K562 (cell line): ENCODE measurements around the gene ELMOD1. TPM values are rescaled to one million over a fixed set of nuclear protein-coding genes. Genes with fewer than 3 reads are reported as not detected.

Experiments used
- ATAC-seq: fragments of 200-7000 bp; cut with Tn5 transposase; 3 replicates; pipeline ENCODE4 v1.9.1; 2020; ENCODE audit warnings: moderate library complexity
- BruUV-seq: library from RNA; stranded (reverse); fragments of 400-500 nt; replicated peaks from 2 replicates; lab custom pipeline; 2021; lab: Mats Ljungman, UMichigan
- CTCF ChIA-PET: fragments of 300-600 bp; formaldehyde crosslinking; extraction: SDS; loops from one replicate; lab custom pipeline; 2021; ENCODE audit warnings: low intra/inter-chr PET ratio; lab: Yijun Ruan, JAX
- POLR2A ChIA-PET: fragments of 300-600, 350-650 bp; sonication (Branson Sonifier 250); formaldehyde crosslinking; extraction: SDS; loops from one replicate; lab custom pipeline; 2021; ENCODE audit warnings: antibody characterized with exemption, inconsistent platforms; lab: Yijun Ruan, JAX
- DNase-seq, 4 experiments: peaks; one replicate each; pipeline versions ENCODE4 v3.0.0 to v3.0.0-alpha.2; 2011 to 2018; ENCODE audit warnings: low spot score in 3 of 4, mixed read lengths in 3 of 4; ENCODE audit errors: extremely low read depth in 1 of 4
- FAIRE-seq: peaks from 2 replicates; lab custom pipeline; 2011; peaks lifted over from hg19 to GRCh38; lab: Jason Lieb, UNC
- H2AFZ ChIP-seq: 2 replicates; pipeline ENCODE4 v1.6.0; 2011; ENCODE audit warnings: low read depth, low read length, control low read depth, inconsistent platforms
- H3K27ac ChIP-seq: fragments of 200-600 bp; 3 replicates; pipeline ENCODE4 v1.8.0; 2011; ENCODE audit warnings: low read depth, mild to moderate bottlenecking, control low read depth, inconsistent platforms, low read length, moderate library complexity, mixed read lengths; ENCODE audit errors: extremely low read depth
- H3K27me3 ChIP-seq, 2 experiments: fragments of 300-600 bp in 1 of 2; 2 replicates in 1 of 2; 3 replicates in 1 of 2; pipeline versions ENCODE4 v1.6.0 to v1.8.0; 2011; ENCODE audit warnings: inconsistent platforms in 2 of 2, low read length in 2 of 2, mild to moderate bottlenecking in 1 of 2, mixed read lengths in 1 of 2, moderate library complexity in 1 of 2; ENCODE audit not compliant: control insufficient read depth in 2 of 2, insufficient read depth in 2 of 2
- H3K36me3 ChIP-seq: fragments of 300-600 bp; 3 replicates; pipeline ENCODE4 v1.8.0; 2011; ENCODE audit warnings: mild to moderate bottlenecking, low read length, inconsistent platforms; ENCODE audit not compliant: control insufficient read depth, insufficient read depth
- H3K4me1 ChIP-seq, 2 experiments: fragments of 200-600 bp in 1 of 2; replicated peaks in 1 of 2; 2 replicates in 1 of 2; 3 replicates in 1 of 2; pipeline versions ENCODE4 v1.5.1 to v1.8.0; 2011; ENCODE audit warnings: inconsistent platforms in 2 of 2, low read length in 2 of 2, mild to moderate bottlenecking in 1 of 2, mixed read lengths in 1 of 2, moderate library complexity in 1 of 2; ENCODE audit not compliant: control insufficient read depth in 2 of 2, insufficient read depth in 2 of 2
- H3K4me2 ChIP-seq: 2 replicates; pipeline ENCODE4 v1.6.1; 2011; ENCODE audit warnings: low read length, control low read depth, inconsistent platforms, mixed read lengths; ENCODE audit not compliant: insufficient read depth
- H3K4me3 ChIP-seq: fragments of 200-600 bp; sonication (generic), shearing (Covaris generic); 2 replicates; pipeline ENCODE4 v1.5.1; 2016; ENCODE audit warnings: control low read depth, inconsistent platforms
- H3K79me2 ChIP-seq: fragments of 200-600 bp; 3 replicates; pipeline ENCODE4 v1.8.0; 2011; ENCODE audit warnings: low read length, inconsistent platforms; ENCODE audit not compliant: control insufficient read depth, insufficient read depth
- H3K9ac ChIP-seq, 2 experiments: 2 replicates each; pipeline versions ENCODE4 v1.6.0 to v1.6.1; 2011; ENCODE audit warnings: low read depth in 2 of 2, low read length in 2 of 2, control low read depth in 1 of 2, inconsistent platforms in 1 of 2, mild to moderate bottlenecking in 1 of 2, mixed read lengths in 1 of 2; ENCODE audit not compliant: insufficient read depth in 1 of 2
- H3K9me1 ChIP-seq: one replicate; pipeline ENCODE4 v1.6.0; 2011; ENCODE audit warnings: inconsistent platforms, mild to moderate bottlenecking, low read length, moderate library complexity; ENCODE audit not compliant: control insufficient read depth, insufficient read depth
- H3K9me3 ChIP-seq: replicated peaks from 2 replicates; pipeline ENCODE4 v1.5.1; 2011; ENCODE audit warnings: low read depth, low read length, inconsistent platforms; ENCODE audit not compliant: control insufficient read depth, insufficient read depth
- H4K20me1 ChIP-seq: replicated peaks from 2 replicates; pipeline ENCODE4 v1.6.1; 2011; ENCODE audit warnings: low read length, inconsistent platforms, mixed read lengths; ENCODE audit not compliant: control insufficient read depth, insufficient read depth
- WGBS: fragments of 100-300 bp; shearing (Covaris generic); methylation state at CpG from one replicate; pipeline ENCODE4 v1.1.6; 2016; ENCODE audit warnings: low coverage, mixed read lengths; ENCODE audit not compliant: insufficient coverage; ENCODE audit errors: missing lambda C conversion rate; 5-methylcytosine and 5-hydroxymethylcytosine counted together
- in situ Hi-C: fragments of 300-500 bp; cut with MboI; formaldehyde crosslinking; loops from 4 replicates; pipeline ENCODE4 v1.15.0; 2018; ENCODE audit warnings: inconsistent platforms, mixed read lengths
- intact Hi-C: fragments of 100-400 bp; cut with micrococcal nuclease; formaldehyde crosslinking; loops from 2 replicates; pipeline ENCODE4 v1.14.2; 2022
- polyA plus RNA-seq, 8 experiments: library from polyadenylated mRNA; depleted of rRNA in 4 of 8; stranded (reverse) in 5 of 8; unstranded in 3 of 8; fragments of >200 nt; fragmentation: Nextera tagmentation in 2 of 8; fragmentation: Illumina TruSeq in 1 of 8; extraction: Ambion mirVana in 2 of 8; extraction: Trizol in 1 of 8; gene quantifications; 2 replicates each; pipeline versions ENCODE4 v1.2.1 to v1.2.3, GENCODE V29; 2011 to 2014; ENCODE audit warnings: inconsistent platforms in 1 of 8, missing spikeins in 1 of 8
- total RNA-seq, 7 experiments: library from RNA; depleted of rRNA in 6 of 7; stranded (reverse); fragments of >200 nt in 6 of 7; fragmentation: Illumina TruSeq in 2 of 7; extraction: Trizol in 2 of 7; gene quantifications; 2 replicates each; pipeline versions ENCODE4 v1.2.1 to v1.2.3, GENCODE V29; 2011 to 2021; ENCODE audit warnings: low replicate concordance in 1 of 7
- TF ChIP-seq, protein P1 (sequence below), 2 experiments: IDR thresholded peaks; 2 replicates each; pipeline ENCODE4 v1.6.1; 2011; ENCODE audit warnings: borderline replicate concordance in 1 of 2, control low read depth in 1 of 2, low read depth in 1 of 2, low read length in 1 of 2, mild to moderate bottlenecking in 1 of 2, mixed read lengths in 1 of 2, moderate library complexity in 1 of 2; ENCODE audit not compliant: insufficient read depth in 1 of 2, insufficient read length in 1 of 2, poor library complexity in 1 of 2, severe bottlenecking in 1 of 2; ENCODE audit errors: extremely low read depth in 1 of 2

The ELMOD1 gene
- total and polyA plus RNA-seq, 9 of the 15 experiments (the other 6 are each of a cell fraction or from before 2014, with no cell fraction given): not detected

DNA sequence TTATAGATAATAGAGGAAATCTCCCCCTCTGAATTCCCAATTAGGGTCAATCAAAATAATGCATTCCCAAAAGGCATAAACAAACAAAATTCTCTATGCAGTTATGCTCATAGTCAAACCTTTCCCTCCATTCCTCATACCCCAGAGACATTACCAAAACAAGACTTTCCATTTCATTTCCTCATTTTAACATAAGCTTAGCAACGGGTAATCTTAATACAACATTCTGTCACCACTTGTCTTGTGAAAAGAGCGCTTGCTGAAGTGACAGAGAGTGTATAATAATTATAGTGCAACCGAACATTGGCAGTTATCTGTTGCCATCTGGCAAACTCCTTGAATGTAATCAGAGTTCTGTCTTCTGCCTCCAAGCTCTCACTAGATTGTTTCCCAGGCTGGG, 122.1 kb downstream of the ELMOD1 start:
- in situ Hi-C loops: no loop called here
- POLR2A ChIA-PET: no interaction called here
- DNase-seq: no peak

More for the DNA sequence above, 122.1 kb downstream of the ELMOD1 start:
- TF ChIP-seq, protein P1, sequence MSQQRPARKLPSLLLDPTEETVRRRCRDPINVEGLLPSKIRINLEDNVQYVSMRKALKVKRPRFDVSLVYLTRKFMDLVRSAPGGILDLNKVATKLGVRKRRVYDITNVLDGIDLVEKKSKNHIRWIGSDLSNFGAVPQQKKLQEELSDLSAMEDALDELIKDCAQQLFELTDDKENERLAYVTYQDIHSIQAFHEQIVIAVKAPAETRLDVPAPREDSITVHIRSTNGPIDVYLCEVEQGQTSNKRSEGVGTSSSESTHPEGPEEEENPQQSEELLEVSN (IDR thresholded peaks at IDR 0.05; ENCODE audit: borderline replicate concordance in 1 of 2, extremely low read depth in 1 of 2, insufficient read depth in 1 of 2, insufficient read length in 1 of 2, low read depth in 1 of 2, low read length in 1 of 2, poor library complexity in 1 of 2, severe bottlenecking in 1 of 2): no peak
- Histone ChIP-seq H3K9me3 (no peaks in the 10 kb centered on the region), H2AFZ (no peak overlapping the region), H3K36me3 (no peaks in the 10 kb centered on the region), H3K27ac (no peak overlapping the region), H3K79me2 (no peaks in the 10 kb centered on the region), H3K9ac (no peak overlapping the region), H4K20me1 (no peaks in the 10 kb centered on the region), H3K4me1 (no peaks in the 10 kb centered on the region), H3K4me3 (no peak overlapping the region), H3K9me1 (no peaks in the 10 kb centered on the region), H3K4me2 (no peak overlapping the region), H3K27me3 (peaks cover 8 to 15% of the 10 kb centered on the region in 2 experiments)
- FAIRE-seq: no peak
- 0% methylated on average over 3 of the region's 3 CpGs for WGBS
- intact Hi-C loops: no loop called here
- CTCF ChIA-PET: no interaction called here
- no peak for ATAC-seq
- BruUV-seq: no TSS peak

Other genes with a start within 250 kb of the ELMOD1 start
- gene CWF19L2, start 133.3 kb upstream of the ELMOD1 start, total RNA-seq (2014; rRNA removed): 9.7 and 11.2 TPM in 2 replicates
- gene CWF19L2, start 133.3 kb upstream of the ELMOD1 start, total RNA-seq (2014; rRNA removed; fragmentation: Illumina TruSeq; extraction: Trizol): 22.4 and 26.0 TPM in 2 replicates
- 19.9 and 23.3 TPM in 2 replicates for gene CWF19L2, start 133.3 kb upstream of the ELMOD1 start, total RNA-seq (2015; rRNA removed; fragmentation: Illumina TruSeq; extraction: Trizol)
- 9.3 and 10.2 TPM in 2 replicates for gene CWF19L2, start 133.3 kb upstream of the ELMOD1 start, total RNA-seq (2021)
- gene CWF19L2, start 133.3 kb upstream of the ELMOD1 start, polyA plus RNA-seq (2011; rRNA removed): 6.3 and 9.7 TPM in 2 replicates
- 9.8 and 12.0 TPM in 2 replicates for gene CWF19L2, start 133.3 kb upstream of the ELMOD1 start, polyA plus RNA-seq (2014; fragmentation: Illumina TruSeq; extraction: Trizol)
- 1 to 10 TPM; 4.7 to 7.0 TPM for gene CWF19L2, start 133.3 kb upstream of the ELMOD1 start, polyA plus RNA-seq (2014; fragmentation: Nextera tagmentation; extraction: Ambion mirVana)
- 6.5 and 7.8 TPM in 2 replicates for gene CWF19L2, start 133.3 kb upstream of the ELMOD1 start, polyA plus RNA-seq (2014; rRNA removed)
- gene ALKBH8, start 25.4 kb upstream of the ELMOD1 start, total RNA-seq (2014; rRNA removed): 8.2 and 8.4 TPM in 2 replicates
- gene ALKBH8, start 25.4 kb upstream of the ELMOD1 start, total RNA-seq (2014; rRNA removed; fragmentation: Illumina TruSeq; extraction: Trizol): 14.4 and 17.1 TPM in 2 replicates
- 11.1 and 12.7 TPM in 2 replicates for gene ALKBH8, start 25.4 kb upstream of the ELMOD1 start, total RNA-seq (2015; rRNA removed; fragmentation: Illumina TruSeq; extraction: Trizol)
- 8.3 and 9.5 TPM in 2 replicates for gene ALKBH8, start 25.4 kb upstream of the ELMOD1 start, total RNA-seq (2021)
- gene ALKBH8, start 25.4 kb upstream of the ELMOD1 start, polyA plus RNA-seq (2011; rRNA removed): 5.3 and 9.1 TPM in 2 replicates
- 11.0 and 11.5 TPM in 2 replicates for gene ALKBH8, start 25.4 kb upstream of the ELMOD1 start, polyA plus RNA-seq (2014; fragmentation: Illumina TruSeq; extraction: Trizol)
- 1 to 10 TPM; 4.3 to 7.5 TPM for gene ALKBH8, start 25.4 kb upstream of the ELMOD1 start, polyA plus RNA-seq (2014; fragmentation: Nextera tagmentation; extraction: Ambion mirVana)
- 7.5 and 8.8 TPM in 2 replicates for gene ALKBH8, start 25.4 kb upstream of the ELMOD1 start, polyA plus RNA-seq (2014; rRNA removed)
- gene SLN, start 120.9 kb downstream of the ELMOD1 start, total RNA-seq (2014; rRNA removed): not detected in 2 replicates
- not detected in 2 replicates for gene SLN, start 120.9 kb downstream of the ELMOD1 start, total RNA-seq (2014; rRNA removed; fragmentation: Illumina TruSeq; extraction: Trizol)
- not detected in 2 replicates for gene SLN, start 120.9 kb downstream of the ELMOD1 start, total RNA-seq (2015; rRNA removed; fragmentation: Illumina TruSeq; extraction: Trizol)
- gene SLN, start 120.9 kb downstream of the ELMOD1 start, total RNA-seq (2021): not detected in 2 replicates
- not detected in 2 replicates for gene SLN, start 120.9 kb downstream of the ELMOD1 start, polyA plus RNA-seq (2011; rRNA removed)
- not detected in 2 replicates for gene SLN, start 120.9 kb downstream of the ELMOD1 start, polyA plus RNA-seq (2014; fragmentation: Illumina TruSeq; extraction: Trizol)
- gene SLN, start 120.9 kb downstream of the ELMOD1 start, polyA plus RNA-seq (2014; fragmentation: Nextera tagmentation; extraction: Ambion mirVana): not detected
- gene SLN, start 120.9 kb downstream of the ELMOD1 start, polyA plus RNA-seq (2014; rRNA removed): not detected in 2 replicates